HG03521 (cell line): ENCODE data around the gene LGALS9.
"Not testable (repeated sequence)": the region's sequence is repeated elsewhere in the genome, so short reads cannot be mapped to it uniquely, and the experiment has no call there.

Experiments used
- ATAC-seq: cut with Tn5 transposase; IDR thresholded peaks from one replicate; pipeline ENCODE4 v1.9.1; 2021; ENCODE audit warnings: mild to moderate bottlenecking, moderate library complexity; ENCODE audit not compliant: unreplicated experiment

LGALS9 gene

GRCh38 chr17:27625856-27626255, 5.1 kb upstream of the LGALS9 start:
- ATAC-seq = no peak

DNA sequence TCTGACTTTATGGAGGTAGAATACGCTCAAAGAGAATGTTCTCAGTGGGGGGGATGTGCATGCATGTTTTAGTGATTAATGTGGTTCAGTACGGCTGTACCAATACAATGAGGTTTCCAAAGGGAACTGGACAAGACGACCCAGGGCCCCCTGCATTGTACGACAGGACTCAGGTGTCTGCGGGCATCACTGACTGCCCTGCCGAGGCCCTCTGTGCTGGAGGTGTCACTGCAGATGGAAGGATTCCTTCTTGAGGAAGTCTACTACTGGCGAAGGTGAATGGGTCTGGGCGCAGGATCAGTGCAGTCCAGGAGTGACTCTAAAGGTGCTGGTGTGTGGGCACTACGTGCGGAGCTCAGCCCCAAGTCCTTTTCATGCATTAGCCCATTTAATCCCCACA, 3.5 kb upstream of the LGALS9 start:
- no peak for ATAC-seq

- ATAC-seq = no peak
Observed at GRCh38 chr17:27628376-27628775, 2.6 kb upstream of the LGALS9 start.

- not testable (repeated sequence) for ATAC-seq
Observed at GRCh38 chr17:27629260-27629659, 1.7 kb upstream of the LGALS9 start.

GRCh38 chr17:27631411-27631760, 398 bp downstream of the LGALS9 start:
- ATAC-seq = peak; percentile 51

DNA sequence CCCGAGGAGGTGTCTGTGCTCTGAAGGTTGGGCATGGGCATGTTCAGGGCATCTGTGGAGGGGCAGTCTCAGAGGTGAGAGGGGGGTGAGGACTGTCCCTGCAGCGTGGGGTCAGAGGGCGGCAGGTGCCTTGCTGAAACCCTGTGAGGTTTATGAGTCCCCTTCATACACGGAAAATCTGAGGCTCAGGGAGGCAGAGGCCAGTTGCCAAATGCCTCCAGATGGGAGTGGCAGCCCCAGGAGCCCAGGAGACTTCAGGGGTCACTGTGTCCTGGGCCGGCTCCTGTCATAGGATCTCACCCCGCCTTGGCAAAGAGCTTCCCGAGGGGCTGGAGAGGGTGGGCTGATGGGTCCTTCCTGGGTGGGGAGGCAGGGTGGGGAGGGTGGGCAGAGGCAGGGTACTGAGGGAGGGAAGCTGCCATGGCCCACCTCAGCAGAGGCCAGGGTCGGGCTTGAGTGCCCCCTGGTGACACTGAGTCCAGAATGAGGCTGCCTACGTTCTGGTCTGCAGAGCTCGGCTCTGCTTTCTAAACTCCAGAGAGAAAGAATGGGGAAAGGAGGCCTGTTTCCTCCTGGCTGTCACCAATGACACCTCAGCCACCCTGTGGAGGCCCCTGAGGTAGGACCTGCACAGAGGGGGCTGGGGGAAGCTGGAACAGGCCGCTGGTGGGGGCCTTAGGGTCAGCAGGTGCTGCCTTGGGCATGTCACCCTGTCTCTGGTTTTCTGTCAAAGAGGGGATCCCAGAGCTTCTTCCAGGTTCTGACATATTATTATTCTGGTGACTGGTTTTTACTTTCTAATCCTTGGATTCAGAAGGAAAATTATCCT, 1.1 kb downstream of the LGALS9 start:
- no peak for ATAC-seq

DNA sequence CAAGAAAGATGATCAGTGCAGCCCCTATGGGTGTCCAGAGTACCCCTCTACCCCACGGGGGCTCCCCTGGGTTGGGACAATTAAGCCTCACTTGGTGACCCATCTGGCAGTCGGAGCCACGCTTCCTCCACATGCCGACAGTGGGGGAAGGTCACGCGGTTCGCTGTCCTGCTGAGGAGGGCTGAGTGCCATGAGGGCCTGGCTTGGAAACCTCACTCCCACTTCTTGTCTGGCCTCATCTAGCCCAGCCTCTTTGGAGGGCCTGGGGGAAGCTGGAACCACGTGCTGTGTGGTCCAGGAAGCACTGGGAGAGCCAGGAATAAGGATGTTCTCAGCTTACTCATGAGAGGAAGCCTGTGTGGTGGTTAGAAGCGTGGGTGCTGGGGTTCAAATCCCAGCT, 1.8 kb downstream of the LGALS9 start:
- ATAC-seq = not testable (repeated sequence)

GRCh38 chr17:27633312-27634025, 2.5 kb downstream of the LGALS9 start:
- no peak for ATAC-seq

DNA sequence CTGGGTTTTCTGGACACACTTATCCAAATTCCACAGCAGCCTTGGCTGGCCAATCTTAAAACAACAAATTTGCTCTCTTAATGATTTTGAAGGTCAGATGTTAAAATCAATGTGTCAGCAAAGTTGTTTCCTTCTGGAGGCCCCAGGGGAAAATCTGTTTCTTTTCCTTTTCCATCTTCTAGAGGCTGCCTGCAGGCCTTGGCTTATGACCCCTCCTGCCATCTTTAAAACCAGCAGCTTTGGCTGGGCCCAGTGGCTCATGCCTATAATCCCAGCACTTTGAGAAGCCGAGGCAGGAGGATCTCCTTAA, 3.0 kb downstream of the LGALS9 start:
- no peak for ATAC-seq

GRCh38 chr17:27634776-27635175, 3.8 kb downstream of the LGALS9 start:
- no peak for ATAC-seq

GRCh38 chr17:27635275-27635823, 4.4 kb downstream of the LGALS9 start:
- ATAC-seq = no peak

- not testable (repeated sequence) for ATAC-seq
Observed at GRCh38 chr17:27636005-27636520, 5.1 kb downstream of the LGALS9 start.

- ATAC-seq = not testable (repeated sequence)
Observed at GRCh38 chr17:27637818-27638217, 6.8 kb downstream of the LGALS9 start.

DNA sequence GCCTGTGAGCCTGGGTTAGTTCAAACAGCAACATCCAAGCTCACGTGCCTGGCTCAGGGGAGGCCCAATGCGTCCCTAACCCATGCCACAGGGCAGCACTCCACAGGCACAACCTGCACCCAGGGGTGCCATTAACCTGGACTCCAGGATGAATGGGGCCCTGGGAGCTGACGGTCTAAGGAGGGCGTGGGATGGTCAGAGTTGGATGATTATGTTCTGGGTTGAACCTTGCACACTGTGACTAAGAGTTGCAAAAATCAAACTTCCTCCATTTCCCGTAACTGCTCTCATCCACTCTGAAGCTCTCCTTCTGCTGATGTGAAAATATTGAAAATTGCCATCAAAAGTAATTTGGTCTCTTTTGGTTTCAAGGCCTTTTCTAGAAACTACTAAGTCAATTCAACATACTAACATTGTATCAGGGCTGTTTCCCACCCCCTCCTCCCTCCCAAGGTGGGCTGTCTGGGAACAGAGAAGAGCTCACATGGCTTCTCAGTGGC, 7.5 kb downstream of the LGALS9 start:
- ATAC-seq = not testable (repeated sequence)

DNA sequence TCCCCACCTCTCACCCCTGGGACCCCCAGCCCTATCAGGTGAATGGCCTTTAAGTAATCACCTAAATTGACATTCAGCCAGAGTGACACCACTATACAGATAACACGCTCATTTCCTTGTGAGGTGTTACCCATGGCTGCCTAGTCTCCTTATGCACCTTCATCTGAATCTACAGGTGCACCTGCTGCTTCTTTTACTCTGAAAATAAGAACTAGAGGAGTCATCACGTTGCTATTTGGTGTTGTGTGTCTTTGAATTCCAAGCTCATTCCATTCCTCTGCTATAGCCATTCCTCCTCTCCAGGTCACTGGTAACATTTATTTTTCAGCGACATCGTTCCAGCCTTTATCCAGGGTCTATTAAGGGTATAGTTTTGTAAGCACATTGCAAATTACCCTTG, 9.8 kb downstream of the LGALS9 start:
- ATAC-seq = no peak

GRCh38 chr17:27644586-27644985, 13.6 kb downstream of the LGALS9 start:
- ATAC-seq = no peak

- not testable (repeated sequence) for ATAC-seq
Observed at GRCh38 chr17:27645621-27646020, 14.6 kb downstream of the LGALS9 start.

- ATAC-seq = no peak
Observed at GRCh38 chr17:27646232-27646631, 15.2 kb downstream of the LGALS9 start.

DNA sequence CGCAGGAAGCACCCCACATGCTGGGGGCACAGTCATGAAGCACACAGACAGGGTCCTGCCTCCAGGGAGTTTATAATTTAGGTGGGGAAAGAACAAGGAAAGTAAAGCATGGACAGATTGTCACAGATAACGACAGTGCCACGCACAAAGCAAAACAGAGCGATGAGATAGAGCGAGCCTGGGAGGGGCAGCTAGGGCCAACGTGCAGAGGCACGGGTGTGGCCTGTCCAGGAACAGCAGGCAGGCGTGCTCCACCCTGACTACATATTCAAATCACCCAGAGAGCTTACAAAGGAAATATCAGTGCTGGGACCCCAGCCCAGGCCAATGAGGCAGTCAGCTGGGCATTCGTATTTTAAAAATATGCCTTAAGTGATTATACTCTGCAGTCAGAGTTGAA, 16.8 kb downstream of the LGALS9 start:
- ATAC-seq = no peak

DNA sequence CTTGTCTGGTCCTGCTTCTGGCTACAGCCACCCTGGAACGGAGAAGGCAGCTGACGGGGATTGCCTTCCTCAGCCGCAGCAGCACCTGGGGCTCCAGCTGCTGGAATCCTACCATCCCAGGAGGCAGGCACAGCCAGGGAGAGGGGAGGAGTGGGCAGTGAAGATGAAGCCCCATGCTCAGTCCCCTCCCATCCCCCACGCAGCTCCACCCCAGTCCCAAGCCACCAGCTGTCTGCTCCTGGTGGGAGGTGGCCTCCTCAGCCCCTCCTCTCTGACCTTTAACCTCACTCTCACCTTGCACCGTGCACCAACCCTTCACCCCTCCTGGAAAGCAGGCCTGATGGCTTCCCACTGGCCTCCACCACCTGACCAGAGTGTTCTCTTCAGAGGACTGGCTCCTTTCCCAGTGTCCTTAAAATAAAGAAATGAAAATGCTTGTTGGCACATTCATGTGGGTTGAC, 18.2 kb downstream of the LGALS9 start:
- ATAC-seq = not testable (repeated sequence)

- no peak for ATAC-seq
Observed at GRCh38 chr17:27649929-27650328, 18.9 kb downstream of the LGALS9 start.

- ATAC-seq = no peak
Observed at GRCh38 chr17:27650836-27651235, 19.8 kb downstream of the LGALS9 start.
